Fibroblast of the conjunctiva (primary cell): ENCODE data around the gene RRP15.

Experiments used
- DNase-seq: peaks from one replicate; pipeline ENCODE4 v3.0.0-alpha.2; 2010; ENCODE audit warnings: low read depth

RRP15 gene

GRCh38 chr1:218341325-218341724, 56.2 kb downstream of the RRP15 start:
- DNase-seq, result no peak

GRCh38 chr1:218342091-218342490, 57.0 kb downstream of the RRP15 start:
- no peak for DNase-seq

GRCh38 chr1:218344814-218345672, 60.0 kb downstream of the RRP15 start, which contains the start of gene TGFB2:
TSS of gene TGFB2 (plus strand) at chr1:218345336. CDS start at chr1:218346702, 1,366 bp downstream.
- peak; percentile 51 for DNase-seq

GRCh38 chr1:218345673-218346390, 60.7 kb downstream of the RRP15 start:
- no peak for DNase-seq

GRCh38 chr1:218346391-218347204, 61.5 kb downstream of the RRP15 start:
- no peak for DNase-seq

GRCh38 chr1:218347336-218347722, 62.2 kb downstream of the RRP15 start:
- no peak for DNase-seq

- DNase-seq, result no peak
Measured at GRCh38 chr1:218347723-218348627, 62.9 kb downstream of the RRP15 start.

GRCh38 chr1:218348628-218349071, 63.6 kb downstream of the RRP15 start:
- DNase-seq, result no peak

- no peak for DNase-seq
Measured at GRCh38 chr1:218349348-218350034, 64.4 kb downstream of the RRP15 start.

GRCh38 chr1:218350035-218350525, 65.0 kb downstream of the RRP15 start:
- DNase-seq, result no peak

- DNase-seq, result no peak
Measured at GRCh38 chr1:218350801-218351266, 65.7 kb downstream of the RRP15 start.

- no peak for DNase-seq
Measured at GRCh38 chr1:218351391-218352074, 66.4 kb downstream of the RRP15 start.

GRCh38 chr1:218352075-218352438, 67.0 kb downstream of the RRP15 start:
- DNase-seq, result no peak

- DNase-seq, result no peak
Measured at GRCh38 chr1:218353656-218354055, 68.6 kb downstream of the RRP15 start.

GRCh38 chr1:218355278-218355677, 70.2 kb downstream of the RRP15 start:
- DNase-seq, result no peak

- no peak for DNase-seq
Measured at GRCh38 chr1:218357211-218357892, 72.3 kb downstream of the RRP15 start.

GRCh38 chr1:218357893-218358232, 72.8 kb downstream of the RRP15 start:
- no peak for DNase-seq

GRCh38 chr1:218361298-218362065, 76.4 kb downstream of the RRP15 start:
- no peak for DNase-seq
